Coronary artery (tissue), 2 donors: ENCODE data around the gene CPNE2.
A peak's percentile ranks its signal among the peaks of the same experiment; 100 is the strongest.

Experiments used
- DNase-seq: peaks from one replicate; pipeline ENCODE4 v3.0.0-alpha.2; 2017; ENCODE audit warnings: low spot score
- H3K27ac ChIP-seq, 2 donors: fragments of 200-600 bp; sonication (generic); one replicate each; pipeline ENCODE4 v1.5.1; 2016 to 2019
- H3K4me3 ChIP-seq: fragments of 200-600 bp; sonication (generic); 2 replicates; pipeline ENCODE4 v1.5.1; 2016; ENCODE audit warnings: mild to moderate bottlenecking, moderate library complexity
- CTCF ChIP-seq: fragments of 200-600 bp; sonication (generic); IDR thresholded peaks from one replicate; pipeline ENCODE4 v1.5.1; 2019; ENCODE audit warnings: antibody characterized with exemption

The CPNE2 gene

DNA sequence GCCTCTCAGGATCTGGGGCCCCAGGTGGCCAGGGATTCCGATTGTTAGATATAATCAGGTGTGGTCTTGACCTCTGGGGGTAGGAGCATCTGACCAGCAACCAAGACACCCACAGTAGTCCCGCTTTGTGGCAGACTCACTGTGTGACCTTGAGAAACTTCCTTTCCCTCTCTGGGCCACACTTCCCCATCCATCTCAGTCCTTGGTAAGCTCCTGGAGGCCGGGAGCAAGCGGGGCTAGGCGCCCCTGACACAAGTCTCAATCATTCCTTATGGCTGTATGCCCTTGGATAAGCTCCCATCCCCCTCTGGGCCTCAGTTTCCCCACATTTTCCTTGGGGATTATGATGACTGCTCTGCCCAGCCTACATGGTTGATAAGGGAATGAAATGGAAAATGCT, 21.3 kb downstream of the CPNE2 start:
- peak overlapping the region in 1 of 2 donors; percentile 83 for H3K27ac ChIP-seq
- DNase-seq: no peak
- TF ChIP-seq CTCF: no peak
- no peak overlapping the region for H3K4me3 ChIP-seq

DNA sequence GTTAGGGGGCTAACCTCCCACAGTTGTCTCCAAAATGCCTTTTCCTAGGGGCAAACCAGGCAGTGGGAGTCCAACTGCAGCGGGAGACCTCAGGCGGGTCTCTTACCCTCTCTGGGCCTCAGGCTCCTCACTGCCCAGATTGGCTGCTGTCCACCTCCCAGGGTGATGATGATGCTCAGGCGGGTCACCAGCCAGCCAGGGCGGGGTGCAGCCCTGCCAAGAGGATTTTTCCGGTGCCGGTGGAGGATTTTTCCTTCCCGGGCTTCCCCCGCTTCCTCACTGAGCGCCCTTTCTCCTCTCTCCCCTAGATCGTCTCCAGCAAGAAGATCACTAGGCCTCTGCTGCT, 22.8 kb downstream of the CPNE2 start:
- Histone ChIP-seq H3K27ac (no peak overlapping the region), H3K4me3 (no peak overlapping the region)
- TF ChIP-seq CTCF: no peak
- no peak for DNase-seq

DNA sequence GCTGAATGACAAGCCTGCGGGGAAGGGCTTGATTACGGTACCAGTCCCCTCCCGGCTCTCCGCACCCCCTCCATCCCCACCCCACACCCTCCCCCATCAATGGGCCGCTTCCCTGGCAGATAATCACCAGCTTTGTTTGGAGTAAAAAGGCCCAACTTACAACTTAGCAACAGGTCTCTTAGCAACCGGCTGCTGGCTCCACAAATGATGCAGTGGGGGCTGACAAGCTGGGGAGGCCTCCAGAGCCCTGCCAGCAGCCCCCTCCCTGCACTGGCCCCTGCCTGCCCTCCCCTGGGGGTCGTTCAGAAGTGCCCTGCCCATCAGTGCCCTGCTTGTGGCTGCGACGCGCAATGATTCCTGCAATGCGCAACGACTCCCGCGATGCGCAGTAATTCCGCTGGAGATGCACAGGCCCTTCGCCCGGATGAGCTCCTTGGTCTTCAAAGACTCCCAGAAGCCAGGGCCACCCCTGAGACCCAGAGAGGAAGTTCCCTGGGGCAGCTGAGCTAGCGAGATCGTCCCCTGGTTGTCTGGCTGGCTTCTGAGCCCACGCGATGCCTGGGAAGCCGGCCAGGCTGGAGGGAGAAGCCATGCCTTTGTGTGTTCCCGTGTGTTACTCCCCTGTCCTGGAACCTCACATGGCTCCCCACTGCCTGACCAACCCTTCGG, 23.3 kb downstream of the CPNE2 start:
- Histone ChIP-seq H3K4me3 (no peak overlapping the region), H3K27ac (no peak overlapping the region)
- no peak for TF ChIP-seq CTCF
- no peak for DNase-seq

DNA sequence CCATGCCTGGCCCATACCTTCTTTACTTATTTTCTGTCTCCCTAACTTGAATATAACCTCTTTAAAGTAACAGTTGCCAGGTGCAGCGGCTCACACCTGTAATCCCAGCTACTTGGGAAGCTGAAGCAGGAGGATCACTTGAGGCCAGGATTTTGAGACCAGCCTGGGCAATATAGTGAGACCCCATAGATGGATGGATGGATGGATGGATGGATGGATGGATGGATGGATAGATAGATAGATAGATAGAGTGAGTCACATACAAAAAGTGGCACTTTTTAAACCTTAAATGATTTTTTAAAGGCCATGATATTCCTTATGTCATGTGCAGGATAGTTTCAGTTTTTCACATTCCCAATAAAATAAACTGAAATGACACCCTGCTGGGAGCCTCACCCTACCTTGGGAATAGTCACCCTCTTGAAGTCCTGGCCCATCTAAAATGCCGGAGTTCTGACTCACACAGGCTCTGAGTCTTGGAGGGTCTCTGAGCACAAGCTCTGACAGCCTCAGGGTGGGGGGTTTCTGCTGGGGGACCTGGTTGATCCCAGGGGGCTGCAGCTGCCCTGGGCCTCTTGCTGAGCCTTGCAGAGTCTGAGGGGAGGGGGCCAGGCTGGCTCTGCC, 26.2 kb downstream of the CPNE2 start:
- DNase-seq: no peak
- Histone ChIP-seq H3K27ac (no peak overlapping the region), H3K4me3 (no peak overlapping the region)
- no peak for TF ChIP-seq CTCF

DNA sequence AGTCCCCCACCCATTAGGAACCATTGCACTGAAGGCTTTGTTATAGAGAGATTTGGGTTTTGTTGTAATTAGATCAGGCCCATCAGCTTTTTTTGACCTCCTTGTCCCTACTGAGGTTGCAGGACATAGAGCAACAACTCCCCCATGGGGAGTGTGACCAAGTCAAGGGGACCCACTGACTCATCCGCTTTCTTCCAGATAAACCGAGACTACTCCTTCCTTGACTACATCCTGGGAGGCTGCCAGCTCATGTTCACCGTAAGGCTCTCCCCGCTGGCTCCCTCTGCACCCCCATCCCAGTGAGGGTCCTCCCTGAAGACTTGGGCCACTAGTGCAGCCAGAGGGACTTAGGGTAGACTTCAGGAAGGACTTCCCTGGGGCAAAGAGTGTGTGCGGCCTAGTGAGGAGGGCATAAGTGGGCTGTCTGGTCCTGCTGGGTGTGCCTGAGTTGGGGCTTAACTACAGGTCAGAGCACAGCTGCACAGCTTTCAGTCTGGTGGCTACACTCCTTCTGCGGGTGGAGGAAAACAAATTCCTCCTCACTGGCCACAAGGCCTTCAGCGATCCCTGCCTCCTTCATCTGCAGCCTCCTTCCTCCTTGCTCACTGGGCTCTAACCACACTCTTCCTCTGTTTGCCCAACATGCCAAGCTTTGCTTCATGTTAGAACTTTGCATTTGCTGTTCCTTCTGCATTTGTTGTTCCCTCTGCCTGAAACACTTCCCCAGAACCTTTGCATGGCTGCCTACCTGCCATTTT, 31.0 kb downstream of the CPNE2 start:
- Histone ChIP-seq H3K4me3 (no peak overlapping the region), H3K27ac (no peak overlapping the region)
- no peak for TF ChIP-seq CTCF
- no peak for DNase-seq

GRCh38 chr16:57123974-57124674, 31.7 kb downstream of the CPNE2 start:
- Histone ChIP-seq H3K4me3 (no peak overlapping the region), H3K27ac (no peak overlapping the region)
- DNase-seq: no peak
- TF ChIP-seq CTCF: no peak
